SK-N-MC (cell line): ENCODE data around the gene BMP8B.

Experiments used
- EZH2 ChIP-seq: fragments of 200-600 bp; sonication (generic); IDR thresholded peaks from one replicate; pipeline ENCODE4 v1.6.1; 2017; ENCODE audit warnings: antibody characterized with exemption
- FOXP2 ChIP-seq: optimal IDR thresholded peaks from 2 replicates; pipeline ENCODE3; 2011; ENCODE audit warnings: mild to moderate bottlenecking, moderate library complexity; ENCODE audit not compliant: insufficient read depth; ENCODE audit errors: extremely low read length, control extremely low read depth
- POLR2AphosphoS5 ChIP-seq: IDR thresholded peaks from 2 replicates; pipeline ENCODE4 v1.6.1; 2012; ENCODE audit warnings: mild to moderate bottlenecking, low read depth, low read length, borderline replicate concordance

- TF ChIP-seq EZH2 (no peak), POLR2AphosphoS5 (no peak), FOXP2 (no peak)
Observed at GRCh38 chr1:39726600-39726999, 62.1 kb downstream of the BMP8B start.
